NT2/D1 (cell line): Measurements from ENCODE around the gene HBG2.

ENCODE experiments used
- SUZ12 ChIP-seq: IDR thresholded peaks from 2 replicates; pipeline ENCODE4 v1.6.1; 2011; ENCODE audit not compliant: insufficient read length, insufficient read depth; ENCODE audit errors: extremely low read depth
- YY1 ChIP-seq: IDR thresholded peaks from 2 replicates; pipeline ENCODE4 v1.6.1; 2011; ENCODE audit not compliant: insufficient read length, insufficient read depth

DNA sequence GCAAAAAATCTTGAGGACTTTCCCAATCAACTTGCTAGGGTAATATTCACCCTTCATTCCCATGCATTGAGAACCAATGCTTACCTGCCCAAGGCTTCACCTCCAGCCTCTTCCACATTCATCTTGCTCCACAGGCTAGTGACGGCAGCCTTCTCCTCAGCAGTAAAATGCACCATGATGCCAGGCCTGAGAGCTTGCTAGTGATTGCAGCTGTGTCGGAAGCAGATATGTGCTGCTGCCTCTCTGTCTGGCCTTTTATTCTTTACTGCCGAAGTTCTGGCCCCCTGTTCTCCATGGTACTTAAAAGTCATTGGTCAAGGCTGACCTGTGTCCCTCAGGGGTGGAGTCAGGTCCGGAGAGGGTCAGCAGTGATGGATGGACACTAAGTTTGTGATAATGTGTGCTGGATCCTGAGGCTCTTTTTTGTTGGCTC, 15.2 kb upstream of the HBG2 start, which contains the start of gene HBE1:
- TF ChIP-seq SUZ12 (no peak), YY1 (no peak)
